WI38 (cell line): ENCODE measurements around the gene RFC3.

ENCODE experiments used
- H3K4me3 ChIP-seq: 2 replicates; pipeline ENCODE4 v1.5.1; 2011; ENCODE audit warnings: low read depth, mild to moderate bottlenecking, control low read depth, low read length
- CTCF ChIP-seq: IDR thresholded peaks from 2 replicates; pipeline ENCODE4 v1.5.1; 2012; ENCODE audit warnings: low read depth, mild to moderate bottlenecking, control low read depth, low read length

Gene RFC3

DNA sequence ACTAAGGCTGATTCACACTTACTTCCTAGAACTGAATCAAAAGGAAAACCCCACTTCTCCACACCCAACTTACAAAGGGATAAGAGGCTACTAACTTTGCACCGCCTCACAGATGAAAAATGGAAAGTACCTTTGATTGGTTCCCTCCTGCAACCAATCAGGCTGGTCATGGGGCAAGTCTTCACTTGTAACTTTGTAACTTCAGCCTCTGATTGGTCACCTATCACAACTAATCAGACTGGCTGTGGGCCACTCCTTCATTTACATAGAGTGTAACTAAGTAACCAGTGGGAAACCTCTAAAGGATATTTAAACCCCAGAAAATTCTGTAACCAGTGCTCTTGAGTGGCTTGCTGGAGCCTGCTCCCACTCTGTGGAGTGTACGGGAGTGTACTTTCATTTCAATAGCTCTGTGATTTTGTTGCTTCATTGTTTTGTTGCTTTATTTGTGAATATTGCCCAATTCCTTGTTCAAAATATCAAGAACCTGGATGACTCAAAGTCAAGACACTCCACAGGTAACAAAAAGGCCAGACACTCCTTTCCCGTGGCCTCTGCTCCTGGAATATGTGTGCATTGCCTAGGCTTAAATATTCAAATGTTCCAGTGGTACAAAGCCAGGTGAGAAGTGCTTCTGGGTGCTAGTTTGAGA lies 50.5 kb downstream of the RFC3 start:
- no peak overlapping the region for H3K4me3 ChIP-seq

GRCh38 chr13:33869005-33869404 lies 51.1 kb downstream of the RFC3 start:
- H3K4me3 ChIP-seq, result no peak overlapping the region
- no peak for TF ChIP-seq CTCF

More for the DNA sequence above, 50.5 kb downstream of the RFC3 start:
- TF ChIP-seq CTCF, result no peak

GRCh38 chr13:33870046-33870668 lies 52.2 kb downstream of the RFC3 start:
- no peak overlapping the region for H3K4me3 ChIP-seq
- no peak for TF ChIP-seq CTCF

- no peak overlapping the region for H3K4me3 ChIP-seq
- no peak for TF ChIP-seq CTCF
These were observed 53.5 kb downstream of the RFC3 start for GRCh38 chr13:33871207-33872004.

GRCh38 chr13:33872005-33872351 lies 54.0 kb downstream of the RFC3 start:
- no peak overlapping the region for H3K4me3 ChIP-seq
- TF ChIP-seq CTCF, result no peak

GRCh38 chr13:33873251-33873908 lies 55.4 kb downstream of the RFC3 start:
- no peak overlapping the region for H3K4me3 ChIP-seq
- no peak for TF ChIP-seq CTCF
